Tibial nerve (tissue), 4 donors: ENCODE data around the gene ANGPTL7. TPM values are rescaled to one million over a fixed set of nuclear protein-coding genes. Genes with fewer than 3 reads are reported as not detected.

Experiments
- DNase-seq, 2 donors: peaks; one replicate each; pipeline ENCODE4 v3.0.0-alpha.2; 2019; ENCODE audit warnings: low spot score in 2 of 2
- H3K27ac ChIP-seq, 4 donors: fragments of 200-600 bp; sonication (generic) in 3 of 4; one replicate each; pipeline ENCODE4 v1.5.1; 2017 to 2019; ENCODE audit warnings: mild to moderate bottlenecking in 1 of 4
- H3K27me3 ChIP-seq, 2 donors: fragments of 200-600 bp; sonication (generic) in 1 of 2; one replicate each; pipeline versions ENCODE4 v1.5.1 to v1.6.0; 2017 to 2019
- H3K36me3 ChIP-seq, 3 donors: fragments of 200-600 bp; sonication (generic); one replicate each; pipeline ENCODE4 v1.5.1; 2018 to 2019
- H3K4me1 ChIP-seq, 4 donors: fragments of 200-600 bp; sonication (generic) in 3 of 4; one replicate each; pipeline ENCODE4 v1.5.1; 2017 to 2019
- H3K4me3 ChIP-seq, 4 donors: fragments of 200-600 bp; sonication (generic) in 3 of 4; one replicate each; pipeline ENCODE4 v1.5.1; 2017 to 2019; ENCODE audit warnings: mild to moderate bottlenecking in 1 of 4, moderate library complexity in 1 of 4
- H3K9me3 ChIP-seq, 4 donors: fragments of 200-600 bp; sonication (generic) in 3 of 4; one replicate each; pipeline ENCODE4 v1.5.1; 2017 to 2019
- EP300 ChIP-seq, 2 donors: sonication (generic); formaldehyde crosslinking; IDR thresholded peaks; one replicate each; pipeline ENCODE4 v1.6.1; 2017; ENCODE audit warnings: antibody characterized with exemption in 2 of 2, mild to moderate bottlenecking in 1 of 2
- POLR2A ChIP-seq, 2 donors: fragments of 450-650 bp; IDR thresholded peaks; one replicate each; pipeline ENCODE4 v1.6.1; 2017; ENCODE audit warnings: antibody characterized with exemption in 2 of 2, mild to moderate bottlenecking in 2 of 2, moderate library complexity in 2 of 2
- WGBS, 2 donors: methylation state at CpG; one replicate each; pipeline ENCODE4 v1.1.5; 2018; 5-methylcytosine and 5-hydroxymethylcytosine counted together
- total RNA-seq, 4 donors: library from RNA; depleted of rRNA; stranded (reverse); fragments of >200 nt; gene quantifications; one replicate each; pipeline ENCODE4 v1.1.0, GENCODE V29; 2016
- TF ChIP-seq, protein P1 (sequence below), 5 experiments: fragments of 200-600 bp in 3 of 5; fragments of 450-650 bp in 2 of 5; sonication (generic) in 3 of 5; IDR thresholded peaks; one replicate each; pipeline ENCODE4 v1.5.1; 2016 to 2019; ENCODE audit warnings: antibody characterized with exemption in 5 of 5, mild to moderate bottlenecking in 3 of 5, moderate library complexity in 2 of 5

ANGPTL7 gene
- total RNA-seq, 4 donors from 2014 or later = 1,094 to 2,140 (median 1,213) TPM

DNA sequence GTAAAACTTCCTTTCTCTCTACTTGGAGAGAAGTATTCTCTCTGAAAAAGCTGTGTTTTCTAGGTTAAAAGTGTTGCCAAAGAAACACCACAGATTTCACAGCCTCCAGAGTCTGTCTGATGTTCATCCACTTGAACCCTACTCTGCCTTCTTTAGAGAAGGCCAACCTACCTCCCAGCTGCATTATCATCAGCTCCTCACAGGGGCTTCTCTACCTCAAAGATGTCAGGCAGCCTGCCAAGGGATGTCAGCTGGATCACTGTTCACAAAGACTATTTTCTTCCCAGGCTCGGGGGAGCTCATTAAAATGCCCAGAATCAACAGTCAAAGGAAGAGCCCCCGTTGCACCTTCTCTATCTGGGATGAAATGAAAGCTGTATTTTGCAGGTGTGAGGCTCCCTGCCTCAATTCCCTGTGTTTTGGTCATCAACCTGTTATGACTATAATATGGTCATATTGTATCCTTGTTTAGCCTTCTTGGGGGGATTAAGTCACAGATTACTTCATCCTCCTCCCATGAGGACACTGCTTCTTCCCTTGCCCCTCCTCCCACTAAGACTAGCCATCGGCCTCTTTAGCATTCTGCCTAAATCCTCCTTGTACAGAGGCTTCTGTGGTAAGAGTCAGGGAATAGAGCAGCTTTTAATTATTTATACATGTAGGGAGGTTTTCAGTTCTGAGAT lies 25.7 kb downstream of the ANGPTL7 start:
- 44 to 48% methylated on average over 3 of the region's 3 CpGs for WGBS, 2 donors
- H3K4me3 ChIP-seq = no peak overlapping the region
- H3K27ac ChIP-seq = peak overlapping the region in 1 of 4 donors; percentile 72
- TF ChIP-seq POLR2A (IDR thresholded peaks at IDR 0.05) = no peak
- TF ChIP-seq, protein P1, sequence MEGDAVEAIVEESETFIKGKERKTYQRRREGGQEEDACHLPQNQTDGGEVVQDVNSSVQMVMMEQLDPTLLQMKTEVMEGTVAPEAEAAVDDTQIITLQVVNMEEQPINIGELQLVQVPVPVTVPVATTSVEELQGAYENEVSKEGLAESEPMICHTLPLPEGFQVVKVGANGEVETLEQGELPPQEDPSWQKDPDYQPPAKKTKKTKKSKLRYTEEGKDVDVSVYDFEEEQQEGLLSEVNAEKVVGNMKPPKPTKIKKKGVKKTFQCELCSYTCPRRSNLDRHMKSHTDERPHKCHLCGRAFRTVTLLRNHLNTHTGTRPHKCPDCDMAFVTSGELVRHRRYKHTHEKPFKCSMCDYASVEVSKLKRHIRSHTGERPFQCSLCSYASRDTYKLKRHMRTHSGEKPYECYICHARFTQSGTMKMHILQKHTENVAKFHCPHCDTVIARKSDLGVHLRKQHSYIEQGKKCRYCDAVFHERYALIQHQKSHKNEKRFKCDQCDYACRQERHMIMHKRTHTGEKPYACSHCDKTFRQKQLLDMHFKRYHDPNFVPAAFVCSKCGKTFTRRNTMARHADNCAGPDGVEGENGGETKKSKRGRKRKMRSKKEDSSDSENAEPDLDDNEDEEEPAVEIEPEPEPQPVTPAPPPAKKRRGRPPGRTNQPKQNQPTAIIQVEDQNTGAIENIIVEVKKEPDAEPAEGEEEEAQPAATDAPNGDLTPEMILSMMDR (IDR thresholded peaks at IDR 0.05) = no peak
- H3K4me1 ChIP-seq = peaks cover 0 to 16% (median 0%) of the 10 kb centered on the region in 4 donors
- H3K36me3 ChIP-seq = peaks cover 0 to 93% (median 8%) of the 10 kb centered on the region in 3 donors
- H3K27me3 ChIP-seq = no peaks in the 10 kb centered on the region
- H3K9me3 ChIP-seq = no peaks in the 10 kb centered on the region
- no peak for DNase-seq

DNA sequence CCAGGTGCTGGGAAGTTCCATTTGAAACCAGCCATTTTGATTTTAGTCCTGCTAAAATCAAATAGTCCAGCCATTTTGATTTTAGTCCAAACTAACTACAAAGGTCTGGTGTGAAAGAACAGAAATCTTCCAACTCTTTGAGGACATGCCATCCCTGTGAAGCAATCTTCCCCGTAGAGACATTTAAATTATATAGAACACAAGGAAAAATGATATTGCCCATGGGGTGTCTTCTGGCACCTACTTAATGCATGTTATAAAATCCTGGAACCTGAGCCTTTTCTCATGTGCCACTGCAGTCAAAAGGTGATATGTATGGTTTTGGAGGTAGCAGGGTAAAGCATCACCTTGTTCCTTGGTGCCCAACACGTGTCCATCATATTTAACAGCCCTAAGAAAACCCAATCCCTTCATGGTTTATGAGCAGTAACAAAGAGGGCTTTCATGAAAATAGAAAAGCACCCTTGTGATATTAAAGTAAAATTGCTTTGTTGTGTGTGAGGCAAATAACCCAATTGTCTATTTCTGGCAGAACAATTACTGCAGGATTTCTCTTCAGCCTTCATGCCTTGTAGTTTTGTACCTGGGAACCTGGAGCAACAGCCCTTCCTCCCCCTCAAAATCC lies 26.3 kb downstream of the ANGPTL7 start:
- H3K27ac ChIP-seq = peak overlapping the region in 1 of 4 donors; percentile 72

GRCh38 chr1:11216074-11216473 lies 26.9 kb downstream of the ANGPTL7 start:
- no peak overlapping the region for H3K4me3 ChIP-seq
- peaks cover 0 to 92% (median 8%) of the 10 kb centered on the region in 3 donors for H3K36me3 ChIP-seq
- H3K4me1 ChIP-seq = peaks cover 0 to 16% (median 0%) of the 10 kb centered on the region in 4 donors
- no peak for TF ChIP-seq EP300 (IDR thresholded peaks at IDR 0.05)
- TF ChIP-seq, protein P1 (IDR thresholded peaks at IDR 0.05) = no peak
- TF ChIP-seq POLR2A (IDR thresholded peaks at IDR 0.05) = no peak
- peak overlapping the region in 1 of 4 donors; percentile 72 for H3K27ac ChIP-seq
- no peaks in the 10 kb centered on the region for H3K27me3 ChIP-seq
- 100% methylated on average over 1 of the region's 1 CpG for WGBS, 2 donors
- DNase-seq = no peak
- H3K9me3 ChIP-seq = no peaks in the 10 kb centered on the region

More for the DNA sequence above, 26.3 kb downstream of the ANGPTL7 start:
- Histone ChIP-seq H3K4me3 (no peak overlapping the region), H3K4me1 (peaks cover 0 to 16% (median 0%) of the 10 kb centered on the region in 4 donors), H3K9me3 (no peaks in the 10 kb centered on the region), H3K36me3 (peaks cover 0 to 92% (median 8%) of the 10 kb centered on the region in 3 donors), H3K27me3 (no peaks in the 10 kb centered on the region)
- 56 to 59% methylated on average over 2 of the region's 2 CpGs for WGBS, 2 donors
- no peak for DNase-seq
- peak in 1 of 2 donors; percentile 71 for TF ChIP-seq EP300 (IDR thresholded peaks at IDR 0.05)
- TF ChIP-seq, protein P1 (IDR thresholded peaks at IDR 0.05) = no peak

- Histone ChIP-seq H3K4me3 (no peak overlapping the region), H3K4me1 (no peaks in the 10 kb centered on the region), H3K27ac (no peak overlapping the region), H3K27me3 (no peaks in the 10 kb centered on the region), H3K36me3 (peaks cover 0 to 75% (median 6%) of the 10 kb centered on the region in 3 donors), H3K9me3 (no peaks in the 10 kb centered on the region)
- 88 to 89% methylated on average over 10 of the region's 10 CpGs for WGBS, 2 donors
- TF ChIP-seq EP300 (IDR thresholded peaks at IDR 0.05) (no peak), POLR2A (IDR thresholded peaks at IDR 0.05) (no peak)
- TF ChIP-seq, protein P1 (IDR thresholded peaks at IDR 0.05) = no peak
- DNase-seq = no peak
These were observed 38.2 kb downstream of the ANGPTL7 start for GRCh38 chr1:11227106-11228077.
